Activated naive CD4-positive, alpha-beta T cell (primary cell): ENCODE measurements around the gene NT5DC3.
"Not testable (repeated sequence)": the region's sequence is repeated elsewhere in the genome, so short reads cannot be mapped to it uniquely, and the experiment has no call there.

Source experiments
- DNase-seq, 4 experiments: peaks; one replicate each; lab custom pipeline; 2025; lab: John Stamatoyannopoulos, UW

Gene NT5DC3

GRCh38 chr12:103855896-103856657 is 15.0 kb upstream of the NT5DC3 start:
- DNase-seq, result no peak

- no peak for DNase-seq
Measured at GRCh38 chr12:103855036-103855712, 14.1 kb upstream of the NT5DC3 start.

GRCh38 chr12:103854372-103854973 is 13.4 kb upstream of the NT5DC3 start:
- no peak for DNase-seq

GRCh38 chr12:103852498-103852997 is 11.5 kb upstream of the NT5DC3 start:
- DNase-seq, result no peak

- DNase-seq, result no peak
Measured at GRCh38 chr12:103851127-103851526, 10.1 kb upstream of the NT5DC3 start.

- DNase-seq, result no peak
Measured at GRCh38 chr12:103850429-103850828, 9.4 kb upstream of the NT5DC3 start.

- DNase-seq, result no peak
Measured at GRCh38 chr12:103848917-103849491, 8.0 kb upstream of the NT5DC3 start.

GRCh38 chr12:103848143-103848542 is 7.1 kb upstream of the NT5DC3 start:
- no peak for DNase-seq

- no peak for DNase-seq
Measured at GRCh38 chr12:103846415-103846814, 5.4 kb upstream of the NT5DC3 start.

GRCh38 chr12:103844305-103844704 is 3.3 kb upstream of the NT5DC3 start:
- no peak for DNase-seq

- peak in 1 of 4 experiments; percentile 14 for DNase-seq
Measured at GRCh38 chr12:103841690-103842584, 903 bp upstream of the NT5DC3 start.

GRCh38 chr12:103840462-103840875 is 565 bp downstream of the NT5DC3 start:
- no peak for DNase-seq

GRCh38 chr12:103839609-103840461 is 1.2 kb downstream of the NT5DC3 start:
- no peak for DNase-seq

GRCh38 chr12:103839103-103839502 is 1.9 kb downstream of the NT5DC3 start:
- DNase-seq, result no peak

- DNase-seq, result no peak
Measured at GRCh38 chr12:103838254-103838914, 2.6 kb downstream of the NT5DC3 start.

- no peak for DNase-seq
Measured at GRCh38 chr12:103836345-103836744, 4.7 kb downstream of the NT5DC3 start.

GRCh38 chr12:103835747-103836335 is 5.2 kb downstream of the NT5DC3 start:
- not testable (repeated sequence) for DNase-seq

GRCh38 chr12:103834942-103835341 is 6.1 kb downstream of the NT5DC3 start:
- DNase-seq, result no peak

GRCh38 chr12:103833891-103834290 is 7.1 kb downstream of the NT5DC3 start:
- DNase-seq, result no peak
